PC-3 (cell line): ENCODE data around the gene DYSF. TPM values are rescaled to one million over a fixed set of nuclear protein-coding genes. Genes with fewer than 3 reads are reported as not detected.

ENCODE experiments used
- ATAC-seq: fragments of 200-7000 bp; cut with Tn5 transposase; 2 replicates; pipeline ENCODE4 v1.9.1; 2020; ENCODE audit warnings: mild to moderate bottlenecking, moderate library complexity
- BruUV-seq: library from RNA; stranded (reverse); fragments of 400-500 nt; replicated peaks from 2 replicates; lab custom pipeline; 2021; lab: Mats Ljungman, UMichigan
- CTCF ChIA-PET: fragments of 300-600 bp; sonication (Branson Sonifier 250); formaldehyde crosslinking; loops from one replicate; lab custom pipeline; 2022; ENCODE audit warnings: antibody characterized with exemption; lab: Charles Lee
- POLR2A ChIA-PET: fragments of 300-600 bp; sonication (Branson Sonifier 250); formaldehyde crosslinking; loops from one replicate; lab custom pipeline; 2022; ENCODE audit warnings: antibody characterized with exemption; ENCODE audit not compliant: unreplicated experiment; lab: Charles Lee
- DNase-seq: peaks from one replicate; pipeline ENCODE4 v3.0.0-alpha.2; 2015
- H2AFZ ChIP-seq: fragments of 300-600 bp; sonication (generic); 2 replicates; pipeline ENCODE4 v1.6.0; 2016; ENCODE audit warnings: antibody characterized with exemption, low read length
- H3F3A ChIP-seq: fragments of 300-600 bp; sonication (generic); one replicate; pipeline ENCODE4 v1.6.0; 2017; ENCODE audit warnings: antibody characterized with exemption, low read length, control low read depth, mild to moderate bottlenecking; ENCODE audit not compliant: unreplicated experiment
- H3K27ac ChIP-seq: fragments of 300-600 bp; sonication (generic); 2 replicates; pipeline ENCODE4 v1.5.1; 2016; ENCODE audit warnings: mild to moderate bottlenecking, low read length
- H3K27me3 ChIP-seq: fragments of 300-600 bp; sonication (generic); 2 replicates; pipeline ENCODE4 v1.6.1; 2016; ENCODE audit warnings: low read length, mixed read lengths
- H3K36me3 ChIP-seq: fragments of 300-600 bp; sonication (generic); 2 replicates; pipeline ENCODE4 v1.6.1; 2016; ENCODE audit warnings: low read depth, mixed run types, low read length, mixed read lengths
- H3K4me1 ChIP-seq: fragments of 300-600 bp; sonication (generic); 2 replicates; pipeline ENCODE4 v1.5.1; 2016; ENCODE audit warnings: low read length; ENCODE audit not compliant: insufficient read depth
- H3K4me2 ChIP-seq: fragments of 300-600 bp; sonication (generic); 2 replicates; pipeline ENCODE4 v1.6.0; 2016; ENCODE audit warnings: low read length
- H3K4me3 ChIP-seq: fragments of 300-600 bp; sonication (generic); 2 replicates; pipeline ENCODE4 v1.5.1; 2016; ENCODE audit warnings: mild to moderate bottlenecking, low read length, mixed read lengths
- H3K79me2 ChIP-seq: fragments of 300-600 bp; sonication (generic); 2 replicates; pipeline ENCODE4 v1.6.1; 2017; ENCODE audit warnings: low read length, mixed read lengths
- H3K9ac ChIP-seq: fragments of 300-600 bp; sonication (generic); 2 replicates; pipeline ENCODE4 v1.6.0; 2016; ENCODE audit warnings: mild to moderate bottlenecking, low read length
- H3K9me2 ChIP-seq: fragments of 300-600 bp; sonication (generic); replicated peaks from 2 replicates; pipeline ENCODE4 v1.6.1; 2016; ENCODE audit warnings: mixed run types, low read length, mixed read lengths
- H3K9me3 ChIP-seq: fragments of 300-600 bp; sonication (generic); 2 replicates; pipeline ENCODE4 v1.6.1; 2016; ENCODE audit warnings: low read length, mixed read lengths
- H4K20me1 ChIP-seq: fragments of 300-600 bp; sonication (generic); 2 replicates; pipeline ENCODE4 v1.6.1; 2016; ENCODE audit warnings: low read length, mixed read lengths
- EZH2 ChIP-seq: fragments of 300-600 bp; sonication (generic); IDR thresholded peaks from one replicate; pipeline ENCODE4 v1.6.1; 2017; ENCODE audit warnings: antibody characterized with exemption, mild to moderate bottlenecking, low read length; ENCODE audit not compliant: unreplicated experiment
- EZH2phosphoT487 ChIP-seq: fragments of 300-600 bp; sonication (generic); IDR thresholded peaks from 2 replicates; pipeline ENCODE4 v1.6.1; 2018; ENCODE audit warnings: mild to moderate bottlenecking, antibody characterized with exemption, low read length, borderline replicate concordance
- intact Hi-C: fragments of 100-400 bp; cut with micrococcal nuclease; formaldehyde crosslinking; loops from 2 replicates; pipeline ENCODE4 v1.9.0; 2023
- total RNA-seq: library from RNA; depleted of rRNA; stranded (reverse); fragments of >200 nt; gene quantifications from 2 replicates; pipeline ENCODE4 v1.2.3, GENCODE V29; 2014
- TF ChIP-seq, protein P1 (sequence below): fragments of 300-600 bp; sonication (generic); conservative IDR thresholded peaks from 2 replicates; pipeline ENCODE4 v1.5.1; 2017; ENCODE audit warnings: antibody characterized with exemption, low read depth, mild to moderate bottlenecking, low read length

The DYSF gene
- total RNA-seq, 1 experiment from 2014 or later = 13.0 TPM

- no peak for DNase-seq
- no peaks in the 10 kb centered on the region for H3K9me2 ChIP-seq
- peaks cover 33% of the 10 kb centered on the region for H3K4me1 ChIP-seq
- no peaks in the 10 kb centered on the region for H4K20me1 ChIP-seq
- no TSS peak for BruUV-seq
- ATAC-seq = no peak
- H3K79me2 ChIP-seq = no peaks in the 10 kb centered on the region
- no peaks in the 10 kb centered on the region for H3F3A ChIP-seq
- H3K9me3 ChIP-seq = no peaks in the 10 kb centered on the region
- no peak overlapping the region for H3K27ac ChIP-seq
- POLR2A ChIA-PET = no interaction called here
- no peak overlapping the region for H3K4me2 ChIP-seq
- H3K4me3 ChIP-seq = no peak overlapping the region
- no peak overlapping the region for H3K9ac ChIP-seq
- TF ChIP-seq EZH2phosphoT487 (no peak), EZH2 (no peak)
- TF ChIP-seq, protein P1, sequence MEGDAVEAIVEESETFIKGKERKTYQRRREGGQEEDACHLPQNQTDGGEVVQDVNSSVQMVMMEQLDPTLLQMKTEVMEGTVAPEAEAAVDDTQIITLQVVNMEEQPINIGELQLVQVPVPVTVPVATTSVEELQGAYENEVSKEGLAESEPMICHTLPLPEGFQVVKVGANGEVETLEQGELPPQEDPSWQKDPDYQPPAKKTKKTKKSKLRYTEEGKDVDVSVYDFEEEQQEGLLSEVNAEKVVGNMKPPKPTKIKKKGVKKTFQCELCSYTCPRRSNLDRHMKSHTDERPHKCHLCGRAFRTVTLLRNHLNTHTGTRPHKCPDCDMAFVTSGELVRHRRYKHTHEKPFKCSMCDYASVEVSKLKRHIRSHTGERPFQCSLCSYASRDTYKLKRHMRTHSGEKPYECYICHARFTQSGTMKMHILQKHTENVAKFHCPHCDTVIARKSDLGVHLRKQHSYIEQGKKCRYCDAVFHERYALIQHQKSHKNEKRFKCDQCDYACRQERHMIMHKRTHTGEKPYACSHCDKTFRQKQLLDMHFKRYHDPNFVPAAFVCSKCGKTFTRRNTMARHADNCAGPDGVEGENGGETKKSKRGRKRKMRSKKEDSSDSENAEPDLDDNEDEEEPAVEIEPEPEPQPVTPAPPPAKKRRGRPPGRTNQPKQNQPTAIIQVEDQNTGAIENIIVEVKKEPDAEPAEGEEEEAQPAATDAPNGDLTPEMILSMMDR = no peak
- no peaks in the 10 kb centered on the region for H3K36me3 ChIP-seq
- intact Hi-C loops = no loop called here
- H2AFZ ChIP-seq = no peak overlapping the region
- CTCF ChIA-PET = interaction anchor here (0.6 kb wide), 1 partner anchor 522 kb away, joined by 4 read pairs; no protein-coding TSS in a partner anchor
- no peaks in the 10 kb centered on the region for H3K27me3 ChIP-seq
Observed at GRCh38 chr2:71473346-71474031, 20.1 kb downstream of the DYSF start.

DNA sequence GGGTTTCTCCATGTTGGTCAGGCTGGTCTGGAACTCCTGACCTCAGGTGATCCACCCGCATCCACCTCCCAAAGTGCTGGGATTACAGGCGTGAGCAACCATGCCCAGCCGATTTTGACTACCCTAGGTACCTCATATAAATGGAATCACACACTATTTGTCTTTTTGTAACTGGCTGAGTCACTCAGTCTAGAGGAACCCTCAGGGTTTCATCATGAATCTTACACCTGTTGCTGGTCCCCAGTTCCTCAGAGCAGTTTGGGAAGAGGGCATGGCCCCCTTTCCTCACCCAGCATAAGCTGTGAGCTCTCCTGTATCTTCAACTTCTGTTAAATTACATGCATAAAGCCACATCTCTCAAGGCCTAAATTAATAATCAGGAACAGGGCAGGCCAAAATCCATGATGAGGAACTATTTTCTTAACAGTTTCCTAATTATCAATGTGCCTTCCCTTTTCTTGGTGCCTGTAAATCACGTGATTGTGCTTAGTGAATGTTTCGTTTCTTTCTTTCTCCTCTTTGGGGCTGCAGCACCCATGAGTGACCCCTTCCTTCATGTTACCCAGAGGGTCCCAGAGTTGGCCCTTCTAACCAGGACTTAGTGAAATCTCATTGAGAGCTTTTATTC is 20.9 kb downstream of the DYSF start:
- no peaks in the 10 kb centered on the region for H3K79me2 ChIP-seq
- no peak overlapping the region for H2AFZ ChIP-seq
- H3K27ac ChIP-seq = no peak overlapping the region
- BruUV-seq = no TSS peak
- H3K27me3 ChIP-seq = no peaks in the 10 kb centered on the region
- H3F3A ChIP-seq = no peaks in the 10 kb centered on the region
- DNase-seq (peak; percentile 52), ATAC-seq (peak; percentile 40)
- H3K9ac ChIP-seq = no peak overlapping the region
- H3K36me3 ChIP-seq = no peaks in the 10 kb centered on the region
- no peak for TF ChIP-seq EZH2phosphoT487
- intact Hi-C loops = no loop called here
- H3K9me2 ChIP-seq = no peaks in the 10 kb centered on the region
- H4K20me1 ChIP-seq = no peaks in the 10 kb centered on the region
- H3K9me3 ChIP-seq = no peaks in the 10 kb centered on the region
- CTCF ChIA-PET = interaction anchor here (0.6 kb wide), 1 partner anchor 521 kb away, joined by 4 read pairs; no protein-coding TSS in a partner anchor
- POLR2A ChIA-PET = no interaction called here
- no peak overlapping the region for H3K4me3 ChIP-seq
- H3K4me1 ChIP-seq = peaks cover 33% of the 10 kb centered on the region
- no peak overlapping the region for H3K4me2 ChIP-seq

DNA sequence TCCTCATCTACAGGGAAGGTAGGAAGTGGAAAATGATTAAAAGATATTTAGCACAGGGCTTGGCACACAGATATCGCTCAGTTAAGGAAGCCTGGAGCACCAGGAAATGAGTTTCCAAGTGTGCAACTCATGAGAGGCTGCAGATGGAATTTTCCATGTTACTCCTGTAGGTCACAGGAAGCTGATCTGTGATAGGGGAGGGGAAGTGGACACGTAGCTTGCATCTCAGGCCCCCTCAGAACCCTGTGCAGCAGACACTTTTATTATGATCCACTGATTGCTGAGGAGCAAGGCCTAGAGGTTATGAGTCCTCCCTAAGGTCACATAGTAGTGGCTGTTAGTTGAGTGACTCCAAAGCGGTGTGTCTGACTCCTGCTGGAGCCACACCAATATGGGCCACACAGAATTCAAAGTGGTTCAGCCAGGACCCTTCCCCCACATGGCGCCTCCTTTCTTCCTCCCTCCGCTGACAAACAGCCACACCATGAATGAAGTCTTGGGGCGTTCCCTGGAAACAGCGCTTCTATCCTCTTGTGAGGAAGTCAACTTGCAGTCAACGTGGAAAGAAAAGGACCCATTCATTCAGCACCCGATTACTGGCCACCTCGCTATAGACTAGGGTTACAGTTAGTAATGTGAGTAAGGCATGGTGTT is 21.5 kb downstream of the DYSF start:
- CTCF ChIA-PET = no interaction called here

More for the DNA sequence above, 21.5 kb downstream of the DYSF start:
- intact Hi-C loops = no loop called here
- Histone ChIP-seq H2AFZ (no peak overlapping the region), H4K20me1 (no peaks in the 10 kb centered on the region), H3K9me2 (no peaks in the 10 kb centered on the region), H3K9me3 (no peaks in the 10 kb centered on the region), H3K4me3 (no peak overlapping the region), H3K79me2 (no peaks in the 10 kb centered on the region), H3K27me3 (no peaks in the 10 kb centered on the region), H3K9ac (no peak overlapping the region), H3F3A (no peaks in the 10 kb centered on the region), H3K4me2 (no peak overlapping the region), H3K27ac (no peak overlapping the region), H3K4me1 (peaks cover 33% of the 10 kb centered on the region), H3K36me3 (no peaks in the 10 kb centered on the region)
- ATAC-seq = no peak
- TF ChIP-seq EZH2phosphoT487 = no peak
- POLR2A ChIA-PET = no interaction called here
- DNase-seq = no peak
- BruUV-seq = no TSS peak
